ACC112 (cell line): ENCODE results near the gene ZNF521.

Experiments
- H2AFZ ChIP-seq: fragments of 200-600 bp; sonication (generic); one replicate; pipeline ENCODE4 v1.6.0; 2017; ENCODE audit warnings: antibody characterized with exemption, low read length; ENCODE audit not compliant: unreplicated experiment
- H3K27ac ChIP-seq: fragments of 200-600 bp; sonication (generic); 2 replicates; pipeline ENCODE4 v1.5.1; 2014; ENCODE audit warnings: low read depth, mild to moderate bottlenecking, antibody characterized with exemption, low read length, moderate library complexity
- H3K27me3 ChIP-seq: fragments of 200-600 bp; sonication (generic); 2 replicates; pipeline ENCODE4 v1.6.1; 2014; ENCODE audit warnings: mild to moderate bottlenecking, antibody characterized with exemption, low read length, moderate library complexity, mixed read lengths; ENCODE audit not compliant: insufficient read depth
- H3K36me3 ChIP-seq: fragments of 200-600 bp; sonication (generic); 2 replicates; pipeline ENCODE4 v1.6.1; 2016; ENCODE audit warnings: mild to moderate bottlenecking, antibody characterized with exemption, low read length, moderate library complexity, mixed read lengths; ENCODE audit not compliant: insufficient read depth
- H3K4me1 ChIP-seq: fragments of 200-600 bp; sonication (generic); one replicate; pipeline ENCODE4 v1.6.1; 2016; ENCODE audit warnings: low read length, mixed read lengths; ENCODE audit not compliant: insufficient read depth, unreplicated experiment, control insufficient read depth
- H3K4me3 ChIP-seq: fragments of 200-600 bp; sonication (generic); 2 replicates; pipeline ENCODE4 v1.5.1; 2014; ENCODE audit warnings: mild to moderate bottlenecking, low read depth, low read length
- H3K79me2 ChIP-seq: fragments of 200-600 bp; sonication (generic); one replicate; pipeline ENCODE4 v1.6.0; 2016; ENCODE audit warnings: low read length; ENCODE audit not compliant: control insufficient read depth, unreplicated experiment, insufficient read depth

The ZNF521 gene

GRCh38 chr18:25187521-25188192 lies 164.3 kb downstream of the ZNF521 start:
- H3K27me3 ChIP-seq: no peaks in the 10 kb centered on the region
- no peaks in the 10 kb centered on the region for H3K4me1 ChIP-seq
- H3K4me3 ChIP-seq: no peak overlapping the region
- H3K79me2 ChIP-seq: no peaks in the 10 kb centered on the region
- H3K27ac ChIP-seq: no peak overlapping the region
- no peaks in the 10 kb centered on the region for H3K36me3 ChIP-seq
- no peak overlapping the region for H2AFZ ChIP-seq

- H3K79me2 ChIP-seq: no peaks in the 10 kb centered on the region
- H3K4me1 ChIP-seq: no peaks in the 10 kb centered on the region
- H3K36me3 ChIP-seq: no peaks in the 10 kb centered on the region
- H2AFZ ChIP-seq: no peak overlapping the region
- H3K27ac ChIP-seq: no peak overlapping the region
- no peaks in the 10 kb centered on the region for H3K27me3 ChIP-seq
- no peak overlapping the region for H3K4me3 ChIP-seq
Observed at GRCh38 chr18:25186871-25187270, 165.1 kb downstream of the ZNF521 start.

- no peaks in the 10 kb centered on the region for H3K79me2 ChIP-seq
Observed at GRCh38 chr18:25181993-25182392, 170.0 kb downstream of the ZNF521 start.

GRCh38 chr18:25181581-25181980 lies 170.4 kb downstream of the ZNF521 start:
- H2AFZ ChIP-seq: no peak overlapping the region
- no peaks in the 10 kb centered on the region for H3K79me2 ChIP-seq
- no peaks in the 10 kb centered on the region for H3K4me1 ChIP-seq
- no peaks in the 10 kb centered on the region for H3K36me3 ChIP-seq
- H3K27me3 ChIP-seq: no peaks in the 10 kb centered on the region
- no peak overlapping the region for H3K4me3 ChIP-seq
- no peak overlapping the region for H3K27ac ChIP-seq

More at GRCh38 chr18:25181993-25182392, 170.0 kb downstream of the ZNF521 start:
- no peaks in the 10 kb centered on the region for H3K36me3 ChIP-seq
- H2AFZ ChIP-seq: no peak overlapping the region
- no peak overlapping the region for H3K27ac ChIP-seq
- no peaks in the 10 kb centered on the region for H3K4me1 ChIP-seq
- no peaks in the 10 kb centered on the region for H3K27me3 ChIP-seq
- no peak overlapping the region for H3K4me3 ChIP-seq

- Histone ChIP-seq H3K36me3 (no peaks in the 10 kb centered on the region), H3K79me2 (no peaks in the 10 kb centered on the region), H2AFZ (no peak overlapping the region), H3K27ac (no peak overlapping the region), H3K4me1 (no peaks in the 10 kb centered on the region), H3K4me3 (no peak overlapping the region), H3K27me3 (no peaks in the 10 kb centered on the region)
Observed at GRCh38 chr18:25180973-25181548, 170.9 kb downstream of the ZNF521 start.

GRCh38 chr18:25177631-25178030 lies 174.3 kb downstream of the ZNF521 start:
- no peaks in the 10 kb centered on the region for H3K36me3 ChIP-seq
- no peaks in the 10 kb centered on the region for H3K4me1 ChIP-seq
- H3K4me3 ChIP-seq: no peak overlapping the region
- no peaks in the 10 kb centered on the region for H3K79me2 ChIP-seq
- H2AFZ ChIP-seq: no peak overlapping the region
- no peaks in the 10 kb centered on the region for H3K27me3 ChIP-seq
- H3K27ac ChIP-seq: no peak overlapping the region

GRCh38 chr18:25176518-25177042 lies 175.4 kb downstream of the ZNF521 start:
- Histone ChIP-seq H3K36me3 (no peaks in the 10 kb centered on the region), H3K27ac (no peak overlapping the region), H3K79me2 (no peaks in the 10 kb centered on the region), H3K4me1 (no peaks in the 10 kb centered on the region), H2AFZ (no peak overlapping the region), H3K27me3 (no peaks in the 10 kb centered on the region), H3K4me3 (no peak overlapping the region)

GRCh38 chr18:25175558-25176517 lies 176.1 kb downstream of the ZNF521 start:
- Histone ChIP-seq H2AFZ (no peak overlapping the region), H3K4me1 (no peaks in the 10 kb centered on the region), H3K79me2 (no peaks in the 10 kb centered on the region), H3K27ac (no peak overlapping the region), H3K27me3 (no peaks in the 10 kb centered on the region), H3K36me3 (no peaks in the 10 kb centered on the region), H3K4me3 (no peak overlapping the region)

GRCh38 chr18:25174324-25174723 lies 177.6 kb downstream of the ZNF521 start:
- Histone ChIP-seq H3K36me3 (no peaks in the 10 kb centered on the region), H3K4me1 (no peaks in the 10 kb centered on the region), H3K27me3 (no peaks in the 10 kb centered on the region), H3K79me2 (no peaks in the 10 kb centered on the region), H3K4me3 (no peak overlapping the region), H2AFZ (no peak overlapping the region), H3K27ac (no peak overlapping the region)

- H3K36me3 ChIP-seq: no peaks in the 10 kb centered on the region
Observed at GRCh38 chr18:25171334-25171733, 180.6 kb downstream of the ZNF521 start.

More at GRCh38 chr18:25171334-25171733, 180.6 kb downstream of the ZNF521 start:
- H3K4me3 ChIP-seq: no peak overlapping the region
- H2AFZ ChIP-seq: no peak overlapping the region
- H3K27me3 ChIP-seq: no peaks in the 10 kb centered on the region
- no peak overlapping the region for H3K27ac ChIP-seq
- H3K4me1 ChIP-seq: no peaks in the 10 kb centered on the region
- H3K79me2 ChIP-seq: no peaks in the 10 kb centered on the region
